Keratinocyte (primary cell): ENCODE data around the gene SOX2. TPM values are rescaled to one million over a fixed set of nuclear protein-coding genes. Genes with fewer than 3 reads are reported as not detected.

Source experiments
- DNase-seq: peaks from one replicate; pipeline ENCODE4 v3.0.0-alpha.2; 2011; ENCODE audit warnings: low read depth, missing footprints, low spot score
- FAIRE-seq: peaks from 2 replicates; lab custom pipeline; 2011; peaks lifted over from hg19 to GRCh38; lab: Jason Lieb, UNC
- H2AFZ ChIP-seq: 2 replicates; pipeline ENCODE4 v1.6.0; 2012; ENCODE audit warnings: low read length, control low read depth, inconsistent platforms; ENCODE audit not compliant: control insufficient read depth
- H3K27ac ChIP-seq: 2 replicates; pipeline ENCODE4 v1.5.1; 2011; ENCODE audit warnings: low read length; ENCODE audit not compliant: control insufficient read depth, insufficient read depth
- H3K27me3 ChIP-seq: 3 replicates; pipeline ENCODE4 v1.6.0; 2011; ENCODE audit warnings: low read length; ENCODE audit not compliant: control insufficient read depth, insufficient read depth; ENCODE audit errors: extremely low read depth
- H3K36me3 ChIP-seq, 2 experiments: 2 replicates in 1 of 2; 3 replicates in 1 of 2; pipeline ENCODE4 v1.5.1; 2011; ENCODE audit warnings: low read length in 2 of 2, mild to moderate bottlenecking in 1 of 2; ENCODE audit not compliant: control insufficient read depth in 2 of 2, insufficient read depth in 2 of 2; ENCODE audit errors: extremely low read depth in 1 of 2
- H3K4me1 ChIP-seq: 3 replicates; pipeline ENCODE4 v1.5.1; 2011; ENCODE audit warnings: low read length; ENCODE audit not compliant: control insufficient read depth, insufficient read depth; ENCODE audit errors: extremely low read depth
- H3K4me2 ChIP-seq: 3 replicates; pipeline ENCODE4 v1.6.0; 2011; ENCODE audit warnings: low read depth, low read length; ENCODE audit not compliant: control insufficient read depth, insufficient read depth; ENCODE audit errors: extremely low read depth
- H3K4me3 ChIP-seq, 3 experiments: fragments of 200-600 bp in 1 of 3; sonication (generic) in 1 of 3; 2 replicates in 2 of 3; 3 replicates in 1 of 3; pipeline ENCODE4 v1.5.1; 2011 to 2016; ENCODE audit warnings: low read length in 3 of 3, mild to moderate bottlenecking in 3 of 3, control low read depth in 2 of 3, inconsistent platforms in 1 of 3, low read depth in 1 of 3, mixed read lengths in 1 of 3, mixed run types in 1 of 3, moderate library complexity in 1 of 3; ENCODE audit not compliant: control insufficient read depth in 2 of 3, insufficient read depth in 2 of 3; ENCODE audit errors: extremely low read depth in 1 of 3
- H3K79me2 ChIP-seq: 2 replicates; pipeline ENCODE4 v1.6.0; 2012; ENCODE audit warnings: low read length; ENCODE audit not compliant: control insufficient read depth, insufficient read depth
- H3K9ac ChIP-seq: 3 replicates; pipeline ENCODE4 v1.6.0; 2011; ENCODE audit warnings: low read length; ENCODE audit not compliant: control insufficient read depth, insufficient read depth; ENCODE audit errors: extremely low read depth
- H3K9me1 ChIP-seq: 3 replicates; pipeline ENCODE4 v1.6.0; 2011; ENCODE audit warnings: low read length; ENCODE audit not compliant: control insufficient read depth, insufficient read depth; ENCODE audit errors: extremely low read depth
- H3K9me3 ChIP-seq: 2 replicates; pipeline ENCODE4 v1.5.1; 2012; ENCODE audit warnings: low read depth, low read length; ENCODE audit not compliant: control insufficient read depth
- H4K20me1 ChIP-seq: 3 replicates; pipeline ENCODE4 v1.6.0; 2011; ENCODE audit warnings: low read length; ENCODE audit not compliant: control insufficient read depth, insufficient read depth; ENCODE audit errors: extremely low read depth
- CTCF ChIP-seq, 3 experiments: IDR thresholded peaks in 1 of 3; conservative IDR thresholded peaks in 1 of 3; optimal IDR thresholded peaks in 1 of 3; 2 replicates in 2 of 3; 3 replicates in 1 of 3; pipeline versions ENCODE3 to v1.5.1; 2011; ENCODE audit warnings: low read length in 3 of 3, mild to moderate bottlenecking in 3 of 3, moderate library complexity in 2 of 3, control low read depth in 1 of 3, inconsistent platforms in 1 of 3; ENCODE audit not compliant: insufficient read depth in 2 of 3; ENCODE audit errors: extremely low read depth in 1 of 3
- EZH2 ChIP-seq: IDR thresholded peaks from one replicate; pipeline ENCODE4 v1.6.1; 2012; ENCODE audit warnings: inconsistent platforms, mild to moderate bottlenecking, low read length, moderate library complexity
- dilution Hi-C: fragments of 300-500 bp; cut with MboI; formaldehyde crosslinking; loops from one replicate; pipeline ENCODE4 v1.7.0; 2020; ENCODE audit warnings: low sequenced_read_pairs; ENCODE audit not compliant: extremely low pct_ligation_motif_present
- polyA plus RNA-seq, 5 experiments: library from polyadenylated mRNA; depleted of rRNA in 3 of 5; stranded (reverse) in 3 of 5; stranded (forward) in 1 of 5; unstranded in 1 of 5; fragments of >200 nt; gene quantifications; 1 replicate in 1 of 5; 2 replicates in 3 of 5; 3 replicates in 1 of 5; pipeline versions ENCODE4 v1.2.1 to v1.2.3, GENCODE V29; 2011 to 2012; ENCODE audit warnings: missing spikeins in 2 of 5, low read depth in 1 of 5, low replicate concordance in 1 of 5

The SOX2 gene
- polyA plus RNA-seq, 1 donor (not counting 4 experiments of a cell fraction or from before 2014, with no cell fraction given), result not detected

GRCh38 chr3:181755959-181756358, 44.2 kb downstream of the SOX2 start:
- H3K36me3 ChIP-seq, result no peaks in the 10 kb centered on the region
- dilution Hi-C loops, result no loop called here
- no peak overlapping the region for H3K4me2 ChIP-seq
- DNase-seq, result no peak
- no peak overlapping the region for H3K27ac ChIP-seq
- H3K9me1 ChIP-seq, result no peaks in the 10 kb centered on the region
- no peaks in the 10 kb centered on the region for H4K20me1 ChIP-seq
- H3K4me1 ChIP-seq, result no peaks in the 10 kb centered on the region
- H3K79me2 ChIP-seq, result no peaks in the 10 kb centered on the region
- no peaks in the 10 kb centered on the region for H3K9me3 ChIP-seq
- no peaks in the 10 kb centered on the region for H3K27me3 ChIP-seq
- H3K9ac ChIP-seq, result no peak overlapping the region
- TF ChIP-seq EZH2, result no peak
- H3K4me3 ChIP-seq, result no peak overlapping the region
- no peak overlapping the region for H2AFZ ChIP-seq
- FAIRE-seq, result no peak

GRCh38 chr3:181756645-181757297, 45.0 kb downstream of the SOX2 start:
- Histone ChIP-seq H3K27me3 (no peaks in the 10 kb centered on the region), H3K4me2 (no peak overlapping the region), H3K79me2 (no peaks in the 10 kb centered on the region), H4K20me1 (no peaks in the 10 kb centered on the region), H3K9me1 (no peaks in the 10 kb centered on the region), H2AFZ (no peak overlapping the region), H3K4me3 (no peak overlapping the region), H3K9ac (no peak overlapping the region), H3K4me1 (no peaks in the 10 kb centered on the region), H3K27ac (no peak overlapping the region), H3K36me3 (no peaks in the 10 kb centered on the region), H3K9me3 (no peaks in the 10 kb centered on the region)
- no peak for FAIRE-seq
- dilution Hi-C loops, result no loop called here
- TF ChIP-seq EZH2 (no peak), CTCF (optimal IDR thresholded peaks at IDR 0.05 in 1 of 3, IDR thresholded peaks at IDR 0.05 in 1 of 3, conservative IDR thresholded peaks at IDR 0.05 in 1 of 3; ENCODE audit: extremely low read depth in 1 of 3, insufficient read depth in 2 of 3, low read length in 3 of 3) (no peak)
- DNase-seq, result no peak
